H1 (cell line): ENCODE measurements around the gene SPRN. TPM values are rescaled to one million over a fixed set of nuclear protein-coding genes. Genes with fewer than 3 reads are reported as not detected.

Experiments
- CTCF ChIA-PET: fragments of 300-600 bp; sonication (Branson Sonifier 250); formaldehyde crosslinking; loops from one replicate; lab custom pipeline; 2021; ENCODE audit not compliant: partially characterized antibody; lab: Charles Lee
- POLR2A ChIA-PET: fragments of 300-600 bp; sonication (Branson Sonifier 250); formaldehyde crosslinking; loops from one replicate; lab custom pipeline; 2021; ENCODE audit warnings: inconsistent platforms; ENCODE audit not compliant: partially characterized antibody; lab: Charles Lee
- DNase-seq, 2 experiments: peaks; one replicate each; pipeline versions ENCODE4 v3.0.0 to v3.0.0-alpha.2; 2010 to 2022; ENCODE audit warnings: low spot score in 2 of 2, low read depth in 1 of 2, mixed read lengths in 1 of 2
- FAIRE-seq: peaks from 2 replicates; lab custom pipeline; 2011; peaks lifted over from hg19 to GRCh38; lab: Jason Lieb, UNC
- H2AFZ ChIP-seq: 2 replicates; pipeline ENCODE4 v1.8.1; 2012; ENCODE audit warnings: low read length, inconsistent platforms
- H2AK5ac ChIP-seq: 2 replicates; pipeline ENCODE4 v1.6.1; 2013; ENCODE audit warnings: low read depth, low read length
- H2BK120ac ChIP-seq: replicated peaks from 2 replicates; pipeline ENCODE3; 2013; ENCODE audit warnings: low read depth, low read length, inconsistent platforms
- H2BK12ac ChIP-seq: 2 replicates; pipeline ENCODE4 v1.6.1; 2013; ENCODE audit warnings: low read depth, low read length
- H2BK15ac ChIP-seq: 2 replicates; pipeline ENCODE4 v1.6.1; 2013; ENCODE audit warnings: low read length
- H2BK20ac ChIP-seq: 2 replicates; pipeline ENCODE4 v1.6.1; 2013; ENCODE audit warnings: low read length
- H2BK5ac ChIP-seq: 2 replicates; pipeline ENCODE4 v1.6.1; 2013; ENCODE audit warnings: low read depth, low read length
- H3K14ac ChIP-seq: 2 replicates; pipeline ENCODE4 v1.6.1; 2013; ENCODE audit warnings: inconsistent platforms; ENCODE audit not compliant: insufficient read length
- H3K18ac ChIP-seq: 2 replicates; pipeline ENCODE4 v1.6.1; 2013; ENCODE audit warnings: low read length; ENCODE audit errors: extremely low read depth
- H3K23ac ChIP-seq: 2 replicates; pipeline ENCODE4 v1.6.1; 2013; ENCODE audit warnings: inconsistent platforms; ENCODE audit not compliant: insufficient read length
- H3K23me2 ChIP-seq: 2 replicates; pipeline ENCODE4 v1.6.1; 2013; ENCODE audit warnings: low read depth, low read length
- H3K27ac ChIP-seq: 2 replicates; pipeline ENCODE4 v1.6.1; 2011; ENCODE audit warnings: low read depth, low read length, inconsistent platforms
- H3K27me3 ChIP-seq, 4 experiments: replicated peaks in 1 of 4; 1 replicate in 1 of 4; 2 replicates in 3 of 4; pipeline versions ENCODE4 v1.6.1 to v1.8.1; 2011 to 2013; ENCODE audit warnings: low read length in 3 of 4, mild to moderate bottlenecking in 3 of 4, inconsistent platforms in 2 of 4, mixed read lengths in 2 of 4, moderate library complexity in 1 of 4; ENCODE audit not compliant: control insufficient read depth in 3 of 4, insufficient read depth in 3 of 4; ENCODE audit errors: extremely low read depth in 1 of 4
- H3K36me3 ChIP-seq, 4 experiments: 2 replicates each; pipeline versions ENCODE4 v1.6.1 to v1.8.1; 2011 to 2013; ENCODE audit warnings: mild to moderate bottlenecking in 4 of 4, low read length in 3 of 4, moderate library complexity in 2 of 4, control low read depth in 1 of 4, inconsistent platforms in 1 of 4; ENCODE audit not compliant: insufficient read depth in 4 of 4, control insufficient read depth in 2 of 4
- H3K4ac ChIP-seq: replicated peaks from 2 replicates; pipeline ENCODE3; 2013; ENCODE audit warnings: low read length, low read depth, mixed read lengths, inconsistent platforms; ENCODE audit not compliant: insufficient read length
- H3K4me1 ChIP-seq, 4 experiments: replicated peaks in 1 of 4; 1 replicate in 1 of 4; 2 replicates in 3 of 4; pipeline versions ENCODE4 v1.6.1 to v1.8.1; 2011 to 2013; ENCODE audit warnings: low read length in 3 of 4, inconsistent platforms in 2 of 4, mixed read lengths in 1 of 4; ENCODE audit not compliant: insufficient read depth in 4 of 4, control insufficient read depth in 3 of 4
- H3K4me2 ChIP-seq, 2 experiments: 2 replicates each; pipeline versions ENCODE4 v1.6.1 to v1.8.1; 2011 to 2013; ENCODE audit warnings: low read depth in 2 of 2, low read length in 2 of 2, control low read depth in 1 of 2, inconsistent platforms in 1 of 2, mild to moderate bottlenecking in 1 of 2; ENCODE audit not compliant: insufficient read depth in 1 of 2
- H3K4me3 ChIP-seq, 4 experiments: fragments of 200-600, 300-600 bp in 1 of 4; sonication (generic), shearing (Covaris generic), sonication (Bioruptor Twin) in 1 of 4; 2 replicates each; pipeline versions ENCODE4 v1.5.1 to v1.8.1; 2011 to 2016; ENCODE audit warnings: low read length in 4 of 4, low read depth in 3 of 4, control low read depth in 2 of 4, inconsistent platforms in 2 of 4, mild to moderate bottlenecking in 2 of 4, mixed read lengths in 1 of 4, moderate library complexity in 1 of 4; ENCODE audit not compliant: insufficient read depth in 2 of 4; ENCODE audit errors: extremely low read depth in 1 of 4
- H3K56ac ChIP-seq: replicated peaks from 2 replicates; pipeline ENCODE3; 2013; ENCODE audit warnings: low read depth, mild to moderate bottlenecking, mixed read lengths, low read length, inconsistent platforms; ENCODE audit not compliant: insufficient read length
- H3K79me1 ChIP-seq: 2 replicates; pipeline ENCODE4 v1.6.1; 2013; ENCODE audit warnings: low read depth, low read length, control low read depth
- H3K79me2 ChIP-seq, 2 experiments: 2 replicates each; pipeline versions ENCODE4 v1.6.1 to v1.8.1; 2012 to 2013; ENCODE audit warnings: low read length in 2 of 2, mild to moderate bottlenecking in 2 of 2, inconsistent platforms in 1 of 2; ENCODE audit not compliant: insufficient read depth in 2 of 2, control insufficient read depth in 1 of 2
- H3K9ac ChIP-seq, 4 experiments: replicated peaks in 1 of 4; 1 replicate in 1 of 4; 2 replicates in 3 of 4; pipeline versions ENCODE4 v1.6.1 to v1.8.1; 2011 to 2013; ENCODE audit warnings: low read depth in 3 of 4, low read length in 3 of 4, control low read depth in 2 of 4, mild to moderate bottlenecking in 2 of 4, moderate library complexity in 2 of 4, inconsistent platforms in 1 of 4; ENCODE audit errors: extremely low read depth in 1 of 4
- H3K9me3 ChIP-seq, 2 experiments: 2 replicates each; pipeline versions ENCODE4 v1.6.1 to v1.8.1; 2012 to 2013; ENCODE audit warnings: mild to moderate bottlenecking in 2 of 2, moderate library complexity in 2 of 2, control low read depth in 1 of 2, inconsistent platforms in 1 of 2, low read depth in 1 of 2, low read length in 1 of 2, mixed read lengths in 1 of 2; ENCODE audit not compliant: insufficient read depth in 2 of 2
- H4K20me1 ChIP-seq, 2 experiments: replicated peaks in 1 of 2; 2 replicates each; pipeline versions ENCODE3 to v1.8.1; 2011 to 2013; ENCODE audit warnings: inconsistent platforms in 2 of 2, low read length in 2 of 2, mild to moderate bottlenecking in 1 of 2; ENCODE audit not compliant: insufficient read depth in 2 of 2, control insufficient read depth in 1 of 2
- H4K5ac ChIP-seq: 2 replicates; pipeline ENCODE4 v1.6.1; 2013; ENCODE audit warnings: low read length, low read depth, mixed read lengths, inconsistent platforms; ENCODE audit not compliant: insufficient read length
- H4K8ac ChIP-seq: 2 replicates; pipeline ENCODE4 v1.8.0; 2013; ENCODE audit warnings: mild to moderate bottlenecking, moderate library complexity, low read length, inconsistent platforms; ENCODE audit not compliant: insufficient read depth; ENCODE audit errors: extremely low read depth
- H4K91ac ChIP-seq: replicated peaks from 2 replicates; pipeline ENCODE3; 2013; ENCODE audit warnings: low read length, mixed read lengths, inconsistent platforms; ENCODE audit not compliant: insufficient read length
- KDM1A ChIP-seq: fragments of 200-600, 300-600 bp; sonication (generic); IDR thresholded peaks from 2 replicates; pipeline ENCODE4 v1.7.1; 2016; ENCODE audit warnings: mild to moderate bottlenecking, low read length, borderline replicate concordance
- MAX ChIP-seq: IDR thresholded peaks from 2 replicates; pipeline ENCODE4 v1.6.1; 2012; ENCODE audit warnings: inconsistent platforms
- POU5F1 ChIP-seq: IDR thresholded peaks from 2 replicates; pipeline ENCODE4 v1.6.1; 2011; ENCODE audit warnings: low read depth, mild to moderate bottlenecking, low read length, moderate library complexity
- SIN3A ChIP-seq, 2 experiments: IDR thresholded peaks in 1 of 2; conservative IDR thresholded peaks in 1 of 2; 2 replicates each; pipeline ENCODE4 v1.6.1; 2011 to 2012; ENCODE audit warnings: low read length in 2 of 2, improper control_type of control experiment in 1 of 2, low read depth in 1 of 2, mild to moderate bottlenecking in 1 of 2
- SRF ChIP-seq: IDR thresholded peaks from 2 replicates; pipeline ENCODE4 v1.6.1; 2011; ENCODE audit warnings: mild to moderate bottlenecking, low read depth, low read length, moderate library complexity
- SUZ12 ChIP-seq: fragments of 200-600 bp; sonication (generic); IDR thresholded peaks from 2 replicates; pipeline ENCODE4 v1.6.1; 2012; ENCODE audit warnings: mild to moderate bottlenecking, inconsistent platforms, low read length, moderate library complexity, mixed read lengths
- TAF1 ChIP-seq: IDR thresholded peaks from 2 replicates; pipeline ENCODE4 v1.6.1; 2011; ENCODE audit warnings: mild to moderate bottlenecking, low read depth, low read length
- TEAD4 ChIP-seq: IDR thresholded peaks from 2 replicates; pipeline ENCODE4 v1.6.1; 2012; ENCODE audit warnings: low read depth, low read length, inconsistent platforms, mixed read lengths
- WGBS, 2 experiments: shearing (Covaris generic) in 1 of 2; methylation state at CpG; one replicate each; pipeline versions ENCODE4 v1.1.6 to v1.1.7; 2013 to 2015; ENCODE audit warnings: low lambda C conversion rate in 2 of 2, mixed read lengths in 2 of 2, inconsistent platforms in 1 of 2, low coverage in 1 of 2, missing lambda C conversion rate in 1 of 2; ENCODE audit not compliant: insufficient replicate concordance in 2 of 2, insufficient coverage in 1 of 2, insufficient read length in 1 of 2; ENCODE audit errors: extremely low coverage in 1 of 2, missing lambda C conversion rate in 1 of 2; 5-methylcytosine and 5-hydroxymethylcytosine counted together
- polyA plus RNA-seq, 7 experiments: library from polyadenylated mRNA; depleted of rRNA in 3 of 7; stranded (reverse) in 5 of 7; unstranded in 2 of 7; fragments of >200 nt in 5 of 7; fragments of 200-250 nt in 2 of 7; gene quantifications; 1 replicate in 5 of 7; 2 replicates in 1 of 7; 4 replicates in 1 of 7; pipeline versions ENCODE4 v1.2.1 to v1.2.3, GENCODE V29; 2011 to 2013; ENCODE audit warnings: missing spikeins in 2 of 7, mixed read lengths in 2 of 7
- total RNA-seq: library from RNA; stranded (reverse); fragmentation: NEBNext Ultra II Directional; extraction: Animal tissue kit (Norgen Biotek cat#: 25700); gene quantifications from 2 replicates; pipeline ENCODE4 v1.2.1, GENCODE V29; 2021

The SPRN gene
- total and polyA plus RNA-seq, 2 of the 8 experiments (the other 6 are each of a cell fraction or from before 2014, with no cell fraction given): 0.23 to 0.24 TPM

- no peaks in the 10 kb centered on the region for H3K4me1 ChIP-seq
- H3K18ac ChIP-seq: no peak overlapping the region
- no peak overlapping the region for H3K9ac ChIP-seq
- H3K4me2 ChIP-seq: no peak overlapping the region
- H3K79me2 ChIP-seq: no peaks in the 10 kb centered on the region
- no peak overlapping the region for H3K4ac ChIP-seq
- H3K36me3 ChIP-seq: no peaks in the 10 kb centered on the region
- H3K27ac ChIP-seq: no peak overlapping the region
- peaks cover 0 to 1% of the 10 kb centered on the region in 2 experiments for H4K20me1 ChIP-seq
- ChIA-PET CTCF (no interaction called here), POLR2A (no interaction called here)
- no peaks in the 10 kb centered on the region for H3K9me3 ChIP-seq
- FAIRE-seq (no peak), DNase-seq (no peak)
- H4K91ac ChIP-seq: no peak overlapping the region
- H3K14ac ChIP-seq: no peak overlapping the region
- H3K4me3 ChIP-seq: no peak overlapping the region
- WGBS, 2 experiments: 93% methylated on average over 13 of the region's 13 CpGs; no CpG with 5 or more reads in 1 of the 2 experiments
- H2BK12ac ChIP-seq: no peak overlapping the region
- H3K27me3 ChIP-seq: peaks cover 0 to 10% (median 2%) of the 10 kb centered on the region in 4 experiments; a peak in 3 of 7 replicates
- H4K8ac ChIP-seq: no peak overlapping the region
- no peak overlapping the region for H2AK5ac ChIP-seq
- no peak overlapping the region for H2AFZ ChIP-seq
- no peak overlapping the region for H3K56ac ChIP-seq
- no peak for TF ChIP-seq POU5F1
- no peak for TF ChIP-seq TAF1
- TF ChIP-seq SUZ12: no peak
- no peak for TF ChIP-seq SRF
- TF ChIP-seq KDM1A: no peak
- no peak for TF ChIP-seq MAX
- TF ChIP-seq TEAD4: no peak
- TF ChIP-seq SIN3A (conservative IDR thresholded peaks at IDR 0.05 in 1 of 2, IDR thresholded peaks at IDR 0.05 in 1 of 2; ENCODE audit: low read depth in 1 of 2, low read length in 2 of 2): no peak
- TF ChIP-seq, all 59 proteins: peak for 0
- Histone ChIP-seq H3K23ac (no peak overlapping the region), H3K79me1 (no peaks in the 10 kb centered on the region), H2BK20ac (no peak overlapping the region), H3K23me2 (peaks cover 4% of the 10 kb centered on the region; the same call in 1 of the 2 replicates), H2BK5ac (no peak overlapping the region), H4K5ac (no peak overlapping the region), H2BK120ac (no peak overlapping the region), H2BK15ac (no peak overlapping the region)
Observed at GRCh38 chr10:133384071-133384470, 40.4 kb downstream of the SPRN start.
